KOPT-K1 (cell line): ENCODE data around the gene CALU.
A peak's percentile ranks its signal among the peaks of the same experiment; 100 is the strongest.

ENCODE experiments used
- H3K27ac ChIP-seq: fragments of 200-600 bp; sonication (generic); 2 replicates; pipeline ENCODE4 v1.5.1; 2016; ENCODE audit warnings: antibody characterized with exemption, mild to moderate bottlenecking, low read depth, low read length; ENCODE audit not compliant: poor library complexity, severe bottlenecking
- H3K36me3 ChIP-seq: fragments of 200-600 bp; sonication (generic); 2 replicates; pipeline ENCODE4 v1.5.1; 2017; ENCODE audit warnings: antibody characterized with exemption, mild to moderate bottlenecking, low read length, moderate library complexity; ENCODE audit not compliant: insufficient read depth
- H3K9me3 ChIP-seq: fragments of 200-600 bp; sonication (generic); 2 replicates; pipeline ENCODE4 v1.5.1; 2017; ENCODE audit warnings: antibody characterized with exemption, low read length, mild to moderate bottlenecking; ENCODE audit not compliant: insufficient read depth, poor library complexity, severe bottlenecking

The CALU gene

GRCh38 chr7:128734890-128735289, 4.3 kb upstream of the CALU start:
- Histone ChIP-seq H3K9me3 (no peaks in the 10 kb centered on the region), H3K27ac (no peak overlapping the region), H3K36me3 (no peaks in the 10 kb centered on the region)

- Histone ChIP-seq H3K36me3 (no peaks in the 10 kb centered on the region), H3K27ac (no peak overlapping the region), H3K9me3 (no peaks in the 10 kb centered on the region)
Observed at GRCh38 chr7:128735436-128735835, 3.7 kb upstream of the CALU start.

DNA sequence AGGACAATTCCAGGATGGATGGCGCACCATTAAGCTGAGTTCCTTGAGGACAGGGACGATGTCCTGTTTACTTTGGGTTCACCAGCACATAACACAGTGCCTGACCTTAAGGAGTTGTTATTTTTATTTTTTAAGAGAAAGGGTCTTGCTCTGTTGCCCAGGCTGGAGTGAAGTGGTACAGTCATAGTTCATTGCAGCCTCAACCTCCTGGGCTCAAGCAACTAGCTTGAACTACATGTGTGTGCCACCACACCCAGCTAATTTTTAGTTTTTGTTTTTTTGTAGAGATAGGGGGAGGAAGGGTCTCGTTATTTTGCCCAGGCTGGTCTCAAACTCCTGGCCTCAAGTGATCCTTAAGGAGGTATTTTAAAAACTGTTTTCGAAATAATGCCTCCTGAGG, 1.7 kb upstream of the CALU start:
- Histone ChIP-seq H3K27ac (no peak overlapping the region), H3K9me3 (no peaks in the 10 kb centered on the region), H3K36me3 (0 out of 2 replicates have a peak, but pooled peaks cover 5% of the 10 kb centered on the region)

- Histone ChIP-seq H3K27ac (no peak overlapping the region), H3K9me3 (no peaks in the 10 kb centered on the region), H3K36me3 (0 out of 2 replicates have a peak, but pooled peaks cover 7% of the 10 kb centered on the region)
Observed at GRCh38 chr7:128737867-128738385, 1.2 kb upstream of the CALU start.

DNA sequence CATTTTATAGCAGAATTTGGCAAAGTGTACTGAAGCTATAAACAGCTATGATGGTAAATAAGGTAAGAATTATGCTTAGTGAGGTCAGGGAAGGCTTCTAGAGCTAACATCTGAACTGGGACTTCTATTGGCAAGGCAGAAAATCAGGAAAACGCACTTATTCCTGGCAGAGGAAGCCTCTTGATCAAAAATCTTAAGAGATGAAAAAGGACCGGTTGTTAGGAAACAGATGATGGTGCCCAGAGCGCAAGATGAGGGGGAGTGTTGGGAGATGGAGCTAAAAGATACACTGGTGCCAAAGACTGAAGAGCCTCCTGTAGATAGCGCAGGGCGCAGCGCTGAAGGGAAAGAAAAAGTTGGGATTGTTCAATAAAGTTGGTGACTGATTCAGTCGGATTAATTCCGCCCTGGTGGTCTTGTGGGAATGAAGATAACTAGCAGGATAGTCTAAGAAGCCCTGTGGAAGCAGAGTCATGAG, 550 bp upstream of the CALU start:
- Histone ChIP-seq H3K27ac (peak overlapping the region; percentile 74), H3K36me3 (peaks cover 13% of the 10 kb centered on the region; the same call in 1 of the 2 replicates), H3K9me3 (no peaks in the 10 kb centered on the region)

DNA sequence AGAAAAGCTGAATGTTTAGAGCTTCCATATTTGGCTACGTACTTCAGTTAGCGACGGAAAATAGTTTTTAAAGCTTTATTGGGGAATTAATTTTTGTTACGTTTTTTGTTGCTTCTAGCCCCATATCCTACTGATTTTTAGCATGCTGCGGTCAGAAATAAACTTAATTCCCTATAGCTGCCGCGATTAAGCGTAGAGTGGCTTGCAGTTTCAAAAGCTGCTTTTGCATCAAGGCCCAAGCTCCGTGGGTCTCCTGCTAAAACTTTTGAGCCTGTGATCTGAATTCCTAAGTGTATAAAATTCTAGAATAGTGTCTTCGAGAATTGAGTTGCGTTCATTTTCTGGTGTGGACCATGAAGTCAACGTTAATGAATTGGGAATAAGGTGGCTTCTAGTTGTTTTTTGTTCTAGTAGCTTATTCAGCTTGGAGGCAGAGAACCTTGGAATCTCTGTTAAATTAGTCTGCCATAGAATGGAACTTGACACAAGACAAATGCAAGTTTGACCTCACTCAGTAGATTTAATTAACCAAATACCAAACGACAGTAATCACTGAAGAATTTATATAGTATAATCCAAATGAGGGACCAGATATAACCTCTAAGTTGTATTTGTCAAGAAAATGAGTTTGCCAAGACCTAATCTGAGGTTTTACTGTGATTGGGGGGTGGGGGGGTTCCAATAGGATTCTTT, 977 bp downstream of the CALU start:
- peaks cover 19% of the 10 kb centered on the region; the same call in 1 of the 2 replicates for H3K36me3 ChIP-seq
- H3K27ac ChIP-seq, result peak overlapping the region; percentile 74
- no peaks in the 10 kb centered on the region for H3K9me3 ChIP-seq

DNA sequence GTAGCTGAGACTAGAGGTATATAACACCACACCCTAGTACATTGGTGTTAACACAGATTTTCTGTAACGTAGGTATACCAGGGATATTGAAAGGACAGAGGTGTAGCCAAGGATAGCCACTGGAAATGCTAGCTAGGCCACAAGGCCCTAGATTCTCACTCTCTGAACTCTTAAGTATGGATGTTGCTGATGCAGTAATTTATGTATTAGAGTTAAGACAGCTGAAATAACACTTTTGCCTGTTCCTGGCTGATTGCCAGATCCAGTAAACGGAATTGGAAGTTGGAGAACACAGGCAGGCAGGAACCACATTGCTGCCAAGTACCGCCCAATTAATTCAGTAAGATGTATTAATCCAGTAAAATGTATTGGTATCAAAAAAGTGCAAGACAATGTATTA, 1.8 kb downstream of the CALU start:
- H3K36me3 ChIP-seq, result peaks cover 19% of the 10 kb centered on the region; the same call in 1 of the 2 replicates
- H3K27ac ChIP-seq, result no peak overlapping the region
- H3K9me3 ChIP-seq, result no peaks in the 10 kb centered on the region

DNA sequence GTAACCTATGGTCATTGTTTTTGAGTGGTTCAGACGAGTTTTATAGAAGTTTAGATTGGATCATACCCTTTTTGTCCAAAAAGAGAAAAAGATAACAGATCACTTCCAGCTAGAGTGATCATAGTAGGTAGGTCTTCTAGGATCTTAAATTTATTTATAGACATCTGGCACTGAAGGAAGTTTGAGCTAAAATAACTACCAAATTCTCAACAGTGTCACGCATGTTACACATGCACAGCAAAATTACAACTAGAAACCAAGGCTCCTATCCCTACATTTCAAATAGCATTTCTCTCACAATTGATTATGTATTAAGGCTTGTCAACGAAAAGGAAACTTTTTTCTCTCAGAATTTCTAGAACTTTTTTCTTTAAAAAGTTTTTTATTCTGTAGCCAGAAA, 2.3 kb downstream of the CALU start:
- Histone ChIP-seq H3K36me3 (peaks cover 19% of the 10 kb centered on the region; the same call in 1 of the 2 replicates), H3K27ac (no peak overlapping the region), H3K9me3 (no peaks in the 10 kb centered on the region)

- no peaks in the 10 kb centered on the region for H3K9me3 ChIP-seq
- no peak overlapping the region for H3K27ac ChIP-seq
- H3K36me3 ChIP-seq, result peaks cover 21% of the 10 kb centered on the region
Observed at GRCh38 chr7:128742206-128742605, 3.0 kb downstream of the CALU start.

- Histone ChIP-seq H3K9me3 (no peaks in the 10 kb centered on the region), H3K36me3 (peaks cover 31% of the 10 kb centered on the region), H3K27ac (no peak overlapping the region)
Observed at GRCh38 chr7:128743112-128743772, 4.1 kb downstream of the CALU start.

DNA sequence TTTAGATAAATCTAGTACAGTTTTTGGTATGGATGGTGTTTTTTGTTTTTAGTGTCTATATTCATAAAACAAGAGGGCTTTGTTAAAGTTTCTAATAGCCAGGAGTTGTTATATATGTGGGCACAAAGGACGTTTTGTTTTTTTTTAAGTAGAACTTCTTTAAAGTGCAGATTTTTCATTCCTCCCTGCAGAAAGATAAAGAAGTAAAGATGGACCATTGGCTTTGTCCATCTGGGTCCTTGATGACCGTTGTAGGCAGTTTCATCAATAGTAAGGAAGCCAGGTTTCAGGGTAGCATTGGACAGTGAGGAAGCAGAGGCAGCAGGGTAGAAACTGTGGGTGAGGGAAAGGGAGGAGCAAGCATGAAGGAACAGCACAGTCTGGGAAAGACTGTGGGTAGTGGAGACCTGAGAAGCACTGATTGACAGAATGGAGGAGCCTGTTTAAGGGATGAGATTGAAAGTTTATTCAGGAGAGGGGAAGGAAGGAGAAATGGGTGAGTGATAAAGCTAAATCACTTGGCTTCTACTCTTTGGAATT, 5.3 kb downstream of the CALU start:
- H3K27ac ChIP-seq, result no peak overlapping the region
- H3K9me3 ChIP-seq, result no peaks in the 10 kb centered on the region
- H3K36me3 ChIP-seq, result peaks cover 43% of the 10 kb centered on the region

DNA sequence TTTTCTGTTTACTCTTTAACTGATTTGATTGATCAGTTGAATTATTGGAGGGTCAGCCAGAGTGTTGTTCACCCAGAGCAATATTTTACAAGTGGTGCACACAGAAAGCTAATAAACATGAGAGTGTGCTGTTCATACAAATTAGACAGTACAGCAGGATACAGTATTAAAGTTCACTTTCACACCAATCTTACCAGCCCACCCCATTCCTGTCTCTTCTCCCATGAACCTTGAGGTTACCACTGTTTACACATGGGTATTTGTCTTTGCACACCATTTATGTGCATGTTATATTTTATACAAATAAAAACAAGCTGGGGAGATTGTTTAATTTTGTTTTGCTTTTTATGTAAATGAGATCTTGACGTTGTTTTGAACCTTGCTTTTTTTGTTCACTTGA, 6.5 kb downstream of the CALU start:
- Histone ChIP-seq H3K36me3 (peaks cover 56% of the 10 kb centered on the region), H3K27ac (no peak overlapping the region), H3K9me3 (no peaks in the 10 kb centered on the region)

DNA sequence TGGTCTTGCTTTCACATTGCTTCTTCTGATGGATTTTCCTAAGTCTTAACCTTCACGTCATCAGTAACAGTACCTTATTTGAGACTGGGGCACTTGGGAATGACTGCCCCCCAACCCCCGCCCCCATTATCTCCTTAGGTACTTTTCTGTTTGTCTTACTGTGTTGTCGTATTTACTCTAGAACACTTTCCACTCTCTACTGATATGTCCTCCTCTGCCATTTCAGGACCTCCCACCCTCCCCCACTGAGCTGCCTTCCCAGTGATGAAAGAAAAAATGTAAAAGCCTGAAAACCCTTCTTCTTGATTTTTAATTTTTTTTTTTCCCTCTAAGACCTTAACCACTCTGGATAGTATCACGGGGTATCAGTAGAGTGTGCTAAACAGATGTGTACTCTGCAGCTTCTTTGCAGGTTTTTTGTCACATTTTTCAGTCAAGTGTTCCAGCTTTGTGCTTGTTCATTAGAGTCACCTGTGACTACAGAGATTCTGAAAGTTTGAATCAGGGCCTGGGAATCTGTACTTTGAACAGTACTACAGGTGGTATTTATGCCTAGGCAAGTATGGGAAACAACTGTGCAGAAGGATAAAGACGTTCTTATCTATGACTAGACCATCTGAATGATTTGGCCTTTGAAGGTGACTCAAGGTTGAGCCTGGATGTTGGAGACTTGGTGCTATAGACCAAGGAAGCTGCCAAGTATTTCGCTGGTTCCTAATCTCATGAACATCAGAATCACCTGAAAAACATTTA, 8.3 kb downstream of the CALU start:
- no peak overlapping the region for H3K27ac ChIP-seq
- peaks cover 69% of the 10 kb centered on the region for H3K36me3 ChIP-seq
- no peaks in the 10 kb centered on the region for H3K9me3 ChIP-seq

- H3K9me3 ChIP-seq, result no peaks in the 10 kb centered on the region
- H3K36me3 ChIP-seq, result peaks cover 100% of the 10 kb centered on the region
- H3K27ac ChIP-seq, result no peak overlapping the region
Observed at GRCh38 chr7:128752251-128752650, 13.1 kb downstream of the CALU start.
